GM06990 (cell line): ENCODE data around the gene NEFH.
"Not testable (repeated sequence)": the region's sequence is repeated elsewhere in the genome, so short reads cannot be mapped to it uniquely, and the experiment has no call there.

ENCODE experiments used
- DNase-seq: peaks from one replicate; pipeline ENCODE4 v3.0.0-alpha.2; 2011; ENCODE audit not compliant: insufficient read length; ENCODE audit errors: extremely low read depth
- H3K27me3 ChIP-seq: replicated peaks from 2 replicates; pipeline ENCODE4 v1.6.0; 2011; ENCODE audit warnings: low read length; ENCODE audit not compliant: control insufficient read depth, insufficient read depth
- H3K36me3 ChIP-seq: 2 replicates; pipeline ENCODE4 v1.5.1; 2011; ENCODE audit warnings: low read length; ENCODE audit not compliant: control insufficient read depth, insufficient read depth
- H3K4me3 ChIP-seq: replicated peaks from 2 replicates; pipeline ENCODE4 v1.5.1; 2011; ENCODE audit warnings: low read depth, mild to moderate bottlenecking, control low read depth, low read length
- CTCF ChIP-seq: IDR thresholded peaks from 2 replicates; pipeline ENCODE4 v1.5.1; 2011; ENCODE audit warnings: low read length, control low read depth, mild to moderate bottlenecking, inconsistent platforms; ENCODE audit not compliant: insufficient read depth, poor library complexity, severe bottlenecking

NEFH gene

GRCh38 chr22:29479417-29480261, at the start of gene NEFH:
Gene NEFH, plus strand, starts transcription at chr22:29480218. Its CDS starts 45 bp downstream, at chr22:29480263.
- no peak for TF ChIP-seq CTCF
- H3K27me3 ChIP-seq: no peaks in the 10 kb centered on the region; the same call in none of the 2 replicates
- no peak within 1 kb of the TSS for H3K4me3 ChIP-seq
- DNase-seq: no peak
- no peaks in the 10 kb centered on the region for H3K36me3 ChIP-seq

- no peak for TF ChIP-seq CTCF
- no peak for DNase-seq
- H3K4me3 ChIP-seq: no peak overlapping the region
- no peaks in the 10 kb centered on the region for H3K36me3 ChIP-seq
- H3K27me3 ChIP-seq: no peaks in the 10 kb centered on the region; the same call in 1 of the 2 replicates
These were observed 48.0 kb upstream of the NEFH start for GRCh38 chr22:29431986-29432385.

- DNase-seq: no peak
- Histone ChIP-seq H3K4me3 (no peak overlapping the region), H3K36me3 (no peaks in the 10 kb centered on the region), H3K27me3 (no peaks in the 10 kb centered on the region; the same call in 1 of the 2 replicates)
- TF ChIP-seq CTCF: no peak
These were observed 46.2 kb upstream of the NEFH start for GRCh38 chr22:29433856-29434255.

GRCh38 chr22:29434288-29434687, 45.7 kb upstream of the NEFH start:
- no peak for DNase-seq
- no peak for TF ChIP-seq CTCF
- no peaks in the 10 kb centered on the region for H3K36me3 ChIP-seq
- H3K4me3 ChIP-seq: no peak overlapping the region
- H3K27me3 ChIP-seq: no peaks in the 10 kb centered on the region; the same call in 1 of the 2 replicates

GRCh38 chr22:29435236-29436136, 44.5 kb upstream of the NEFH start:
- no peak overlapping the region for H3K4me3 ChIP-seq
- TF ChIP-seq CTCF: no peak
- H3K36me3 ChIP-seq: no peaks in the 10 kb centered on the region
- no peaks in the 10 kb centered on the region; the same call in 1 of the 2 replicates for H3K27me3 ChIP-seq
- no peak for DNase-seq

- not testable (repeated sequence) for H3K36me3 ChIP-seq, H3K27me3 ChIP-seq, DNase-seq, H3K4me3 ChIP-seq
These were observed 41.7 kb upstream of the NEFH start, which contains the start of gene RFPL1 for GRCh38 chr22:29438283-29438682. Gene RFPL1, plus strand, starts transcription at chr22:29438583.
